GM21423 (cell line): Measurements from ENCODE around the gene OSBPL2.

Experiments used
- ATAC-seq: cut with Tn5 transposase; IDR thresholded peaks from one replicate; pipeline ENCODE4 v1.9.1; 2021; ENCODE audit warnings: mild to moderate bottlenecking, moderate library complexity; ENCODE audit not compliant: unreplicated experiment

Gene OSBPL2

DNA sequence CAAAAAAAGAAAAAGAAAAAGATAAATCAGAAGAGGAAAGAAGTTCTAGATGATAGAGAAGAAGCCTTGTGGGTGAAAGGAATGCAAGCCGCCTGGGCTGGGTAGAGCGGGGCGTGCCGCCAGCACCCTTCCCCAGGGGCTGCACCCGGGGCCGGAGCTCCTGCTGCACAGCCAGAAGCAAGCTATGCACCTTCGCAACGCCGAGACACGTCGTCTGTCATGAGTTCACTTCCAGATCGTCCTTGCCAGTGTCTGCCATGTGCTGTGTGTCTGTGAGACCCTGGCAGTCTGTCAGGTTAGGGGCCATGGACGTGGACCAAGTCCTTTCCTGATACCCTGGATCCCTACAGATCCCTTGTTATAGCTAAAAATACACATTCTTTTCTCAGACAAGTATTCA lies 38.9 kb downstream of the OSBPL2 start:
- no peak for ATAC-seq

DNA sequence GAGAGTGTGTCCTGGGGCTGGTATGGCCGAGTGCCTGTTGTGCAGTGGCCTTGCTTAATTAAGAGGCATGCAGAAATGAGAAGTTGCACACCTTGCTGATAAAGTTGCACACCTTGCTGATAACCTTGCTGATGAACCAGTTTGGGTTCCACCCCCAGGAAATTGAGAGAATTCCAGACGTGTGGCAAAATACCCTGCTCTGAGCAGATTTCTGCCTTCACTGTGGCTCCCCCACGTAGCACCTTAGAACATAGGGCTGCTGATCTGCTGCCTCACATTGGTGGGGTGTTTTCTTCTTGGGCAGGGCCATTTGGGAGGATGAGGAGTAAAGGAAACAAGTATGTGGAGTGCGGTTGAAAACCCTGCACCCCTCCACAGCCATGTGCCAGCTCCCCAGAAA lies 42.0 kb downstream of the OSBPL2 start:
- ATAC-seq: no peak

DNA sequence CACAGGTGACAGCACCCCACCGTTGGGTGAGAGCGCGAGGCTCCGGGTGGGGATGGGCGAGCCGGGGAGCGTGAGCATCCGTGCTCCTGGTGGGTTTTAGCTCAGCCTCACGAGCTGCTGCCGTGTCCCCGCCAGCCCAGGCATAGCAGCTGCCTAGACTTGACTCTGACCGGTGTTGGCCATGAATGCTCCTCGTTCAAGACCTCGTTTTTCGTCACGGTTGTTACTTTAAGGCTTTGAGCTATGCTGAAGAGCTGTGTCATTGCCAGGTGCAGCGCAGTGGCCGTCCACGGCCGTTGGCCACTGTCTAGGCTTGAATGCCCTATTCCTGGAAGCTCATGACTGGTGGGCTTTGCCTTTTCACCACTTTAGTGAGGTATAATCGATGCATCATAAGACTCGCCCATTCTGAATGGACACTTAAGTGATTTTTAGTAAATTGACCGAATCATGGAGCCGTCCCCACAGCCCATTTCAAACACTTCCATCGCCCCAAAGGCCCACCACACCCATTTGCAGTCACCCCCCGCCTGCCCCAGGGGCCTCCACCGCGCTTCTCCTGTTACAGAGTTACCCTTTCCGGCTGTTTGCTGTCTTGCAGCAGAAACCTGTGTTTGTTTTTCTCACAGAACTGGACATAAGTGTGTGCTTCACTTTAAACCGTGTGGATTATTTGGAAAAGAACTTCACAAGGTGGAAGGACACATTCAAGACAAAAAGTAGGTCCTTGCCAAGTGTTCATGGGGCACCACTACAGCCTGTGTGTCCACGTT lies 43.0 kb downstream of the OSBPL2 start:
- ATAC-seq: no peak

DNA sequence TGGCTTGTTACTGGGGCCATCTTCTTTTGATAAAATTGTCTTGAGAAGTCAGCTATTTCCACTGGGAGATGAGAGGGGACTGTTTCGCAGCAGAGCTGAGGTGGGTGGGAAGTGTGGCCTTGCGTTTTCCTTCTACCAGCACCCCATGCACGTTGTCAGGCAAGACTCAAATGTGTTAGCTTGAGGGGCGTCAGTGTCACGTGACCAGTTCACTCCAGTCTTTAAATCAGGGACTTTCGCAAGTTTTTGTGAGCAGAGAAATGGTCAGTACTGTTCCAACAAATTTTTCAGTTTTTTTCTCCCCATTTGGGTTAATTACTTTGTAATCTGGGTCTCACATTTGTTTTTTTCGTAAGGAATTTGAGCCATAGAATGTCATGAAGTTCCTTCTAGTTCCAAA lies 43.8 kb downstream of the OSBPL2 start:
- no peak for ATAC-seq

DNA sequence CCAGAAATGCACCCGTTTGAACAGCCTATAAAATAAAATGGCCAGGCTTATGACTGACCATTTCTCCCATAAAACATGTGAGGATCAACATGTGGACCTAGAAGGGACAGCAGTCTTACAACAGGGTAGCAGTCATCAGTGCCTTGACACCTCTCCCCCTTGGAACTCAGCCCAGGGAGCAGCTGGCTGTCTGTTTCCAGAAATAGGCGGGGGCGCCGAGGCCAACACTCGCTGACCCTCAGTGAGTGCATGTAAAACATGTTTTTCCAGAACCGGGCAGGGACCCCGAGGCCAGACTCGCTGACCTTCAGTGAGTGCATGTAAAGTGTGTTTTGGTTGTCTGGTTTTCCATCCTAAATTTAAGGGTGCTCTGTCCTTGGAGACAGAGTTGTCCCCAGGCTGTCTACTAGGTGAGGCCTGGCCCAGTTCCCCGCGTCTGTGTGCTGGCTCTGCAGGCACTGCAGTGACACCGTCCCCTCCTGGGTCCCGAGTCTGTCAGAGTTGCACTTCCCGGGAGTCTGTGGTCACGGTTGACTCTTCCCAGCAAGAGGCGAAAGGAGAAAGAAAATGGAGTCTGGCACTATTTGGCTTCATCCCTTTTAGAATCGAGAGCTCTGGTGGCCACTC lies 44.7 kb downstream of the OSBPL2 start:
- ATAC-seq: no peak

DNA sequence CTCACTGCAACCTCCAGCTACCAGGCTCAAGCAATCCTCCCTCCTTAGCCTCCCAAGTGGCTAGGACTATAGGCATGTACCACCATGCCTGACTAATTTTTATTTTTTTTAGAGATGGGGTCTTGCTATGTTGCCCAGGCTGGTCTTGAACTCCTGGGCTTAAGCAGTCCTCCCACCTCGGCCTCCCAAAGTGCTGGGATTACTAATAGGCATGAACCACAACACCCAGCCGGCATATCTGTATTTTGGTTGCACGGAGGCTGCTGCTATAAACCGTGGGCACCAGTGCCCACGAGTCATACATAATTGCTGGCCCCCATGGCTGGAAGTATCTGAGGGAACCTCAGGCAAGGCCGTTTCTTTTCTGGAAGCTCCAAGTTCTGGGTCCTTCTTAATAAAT lies 46.1 kb downstream of the OSBPL2 start:
- ATAC-seq: no peak

DNA sequence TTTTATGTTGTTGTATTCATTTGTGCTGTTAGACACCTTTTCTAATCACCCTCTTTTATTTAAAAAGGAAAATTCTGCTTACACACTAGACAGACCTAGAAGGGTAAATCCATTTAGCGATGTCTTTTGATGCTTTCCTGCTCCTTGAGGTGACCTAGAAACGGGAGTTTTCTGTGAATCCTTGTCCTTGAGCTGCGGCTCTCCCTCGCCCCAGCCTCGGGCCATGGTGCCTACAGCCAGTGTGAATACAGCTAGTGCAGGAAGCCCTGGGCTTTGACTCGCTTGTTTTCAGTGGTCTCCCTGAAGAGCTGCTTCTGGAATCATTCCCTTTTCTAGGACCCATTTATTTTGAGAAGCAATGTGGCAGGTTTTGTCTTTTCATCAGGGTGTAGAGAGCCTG lies 46.8 kb downstream of the OSBPL2 start:
- ATAC-seq: no peak

DNA sequence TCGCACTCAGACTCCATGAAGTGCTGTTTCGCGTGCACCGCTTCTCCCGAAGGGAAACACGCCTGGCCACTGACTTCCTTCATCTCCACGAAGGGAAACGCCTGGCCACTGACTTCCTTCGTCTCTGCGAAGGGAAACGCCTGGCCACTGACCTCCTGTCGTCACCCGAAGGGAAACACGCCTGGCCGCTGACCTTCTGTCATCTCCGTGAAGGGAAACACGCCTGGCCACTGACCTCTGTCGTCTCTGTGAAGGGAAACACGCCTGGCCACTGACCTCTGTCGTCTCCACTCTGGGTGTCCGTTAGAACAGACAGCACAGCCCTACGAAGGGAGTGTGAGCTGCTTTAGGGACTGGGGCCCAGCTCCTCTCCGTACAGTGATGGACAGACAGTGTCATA lies 47.4 kb downstream of the OSBPL2 start:
- no peak for ATAC-seq

DNA sequence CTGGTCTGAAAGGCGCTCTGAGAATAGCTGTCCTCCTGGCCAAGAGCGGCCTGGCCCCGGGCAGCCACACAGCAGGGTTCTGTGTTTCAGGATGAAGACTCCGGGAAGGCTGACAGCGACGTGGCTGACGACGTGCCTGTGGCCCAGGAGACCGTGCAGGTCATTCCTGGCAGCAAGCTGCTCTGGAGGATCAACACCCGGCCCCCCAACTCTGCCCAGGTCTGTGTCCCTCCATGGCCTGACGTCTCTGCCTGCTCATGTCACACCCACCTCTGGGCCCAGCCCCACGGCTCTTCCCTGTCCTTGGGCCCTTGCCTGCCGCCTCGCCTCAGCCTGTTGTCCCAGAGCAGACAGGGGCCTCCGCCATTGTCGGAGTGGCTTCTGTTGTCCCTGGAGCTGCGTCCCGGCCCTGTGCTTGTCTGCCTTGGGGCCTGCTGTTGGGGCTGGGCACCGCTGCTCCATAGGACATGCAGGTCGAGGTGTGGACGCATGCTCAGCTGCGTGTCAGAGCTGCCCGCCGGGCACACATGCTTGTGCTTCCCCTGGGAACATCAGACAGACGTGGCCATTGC lies 48.3 kb downstream of the OSBPL2 start:
- no peak for ATAC-seq

DNA sequence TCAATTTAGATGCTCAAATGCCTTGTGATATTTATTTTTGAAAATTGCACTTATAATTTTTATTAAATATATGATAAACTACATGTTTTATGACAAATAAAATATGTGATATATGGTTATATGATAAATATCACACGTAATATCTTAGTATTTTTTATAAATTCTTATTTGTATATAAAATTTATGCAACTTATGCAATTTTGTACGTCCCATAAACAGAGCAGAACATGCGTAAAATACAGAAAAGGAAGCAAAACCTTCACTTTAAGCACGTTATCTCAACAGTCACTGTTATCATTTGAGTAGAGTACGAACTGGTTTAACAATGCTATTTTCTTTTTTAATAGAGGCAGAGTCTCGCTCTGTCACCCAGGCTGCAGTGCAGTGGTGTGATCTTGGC lies 48.8 kb downstream of the OSBPL2 start:
- ATAC-seq: no peak

DNA sequence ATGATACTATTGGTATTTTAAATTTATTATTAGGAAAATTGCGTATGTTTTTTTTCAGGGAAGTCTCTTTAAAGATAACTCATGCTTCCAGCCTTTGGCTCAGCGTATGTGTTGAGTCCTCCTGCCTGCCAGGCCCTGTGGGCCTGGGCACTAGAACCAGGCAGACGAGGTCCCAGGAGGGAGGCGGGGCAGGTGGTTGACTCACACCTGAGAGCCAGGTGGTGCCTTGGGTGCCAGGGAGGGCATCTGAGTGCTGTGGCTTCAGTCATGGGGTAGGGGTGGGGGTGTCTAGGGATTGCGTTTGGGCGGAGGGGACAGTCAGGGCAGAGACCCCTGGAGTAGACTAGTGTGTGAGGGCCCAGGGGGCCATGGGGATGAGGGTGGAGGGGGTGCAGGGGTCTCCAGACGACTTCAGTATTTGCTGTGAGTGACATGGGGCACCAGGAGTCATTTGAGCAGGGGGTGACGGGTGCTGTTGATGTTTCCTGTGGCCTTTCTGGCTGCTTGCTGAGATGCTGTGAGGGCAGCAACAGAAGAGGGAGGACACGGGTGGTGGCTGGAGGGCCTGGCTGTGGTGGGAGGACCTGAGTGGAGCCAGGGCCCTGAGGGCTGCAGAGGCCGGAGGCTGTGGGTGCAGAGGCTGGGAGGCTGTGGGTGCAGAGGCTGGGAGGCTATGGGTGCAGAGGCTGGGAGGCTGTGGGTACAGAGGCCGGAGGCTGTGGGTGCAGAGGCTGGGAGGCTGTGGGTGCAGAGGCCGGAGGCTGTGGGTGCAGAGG lies 49.6 kb downstream of the OSBPL2 start:
- no peak for ATAC-seq

DNA sequence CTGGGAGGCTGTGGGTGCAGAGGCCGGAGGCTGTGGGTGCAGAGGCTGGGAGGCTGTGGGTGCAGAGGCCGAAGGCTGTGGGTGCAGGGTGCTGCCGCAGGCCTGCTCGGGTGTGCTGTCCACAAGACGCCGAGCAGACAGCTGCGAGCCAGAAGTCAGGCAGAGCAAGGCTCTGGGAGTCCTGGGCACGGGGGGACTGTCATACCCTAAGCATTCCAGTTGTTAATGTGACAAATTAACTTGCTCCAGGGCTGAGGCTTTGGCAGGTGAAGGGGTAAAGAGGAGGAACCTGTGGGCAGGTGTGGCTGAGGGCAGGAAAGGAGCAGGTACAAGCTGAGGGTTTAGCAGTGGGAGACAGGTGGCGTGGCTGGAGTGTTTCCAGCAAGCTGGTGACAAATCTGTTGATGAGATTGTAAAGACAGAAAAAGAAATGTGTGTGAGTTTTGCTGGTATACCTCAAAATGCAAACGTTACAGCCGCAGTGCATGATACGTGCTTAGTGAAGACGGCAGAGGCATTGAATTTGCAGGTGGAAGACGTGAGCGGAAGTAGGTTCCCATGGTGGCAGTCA lies 50.3 kb downstream of the OSBPL2 start:
- ATAC-seq: no peak

DNA sequence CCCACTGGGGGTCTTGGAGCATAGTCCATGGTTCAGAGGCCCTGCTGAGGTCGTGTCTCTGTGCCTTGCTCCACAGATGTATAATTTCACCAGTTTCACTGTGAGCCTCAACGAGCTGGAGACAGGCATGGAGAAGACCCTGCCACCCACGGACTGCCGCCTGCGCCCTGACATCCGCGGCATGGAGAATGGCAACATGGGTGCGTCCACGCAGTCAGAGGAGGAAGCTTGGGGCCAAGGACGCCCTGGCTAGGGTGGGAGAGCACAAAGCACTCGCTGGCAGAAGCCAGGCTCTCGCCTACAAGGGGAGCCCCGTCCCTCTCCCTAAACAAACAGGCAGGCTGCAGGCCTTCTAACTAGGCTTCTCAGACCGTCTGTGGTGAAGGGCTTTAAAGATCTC lies 50.8 kb downstream of the OSBPL2 start:
- no peak for ATAC-seq

DNA sequence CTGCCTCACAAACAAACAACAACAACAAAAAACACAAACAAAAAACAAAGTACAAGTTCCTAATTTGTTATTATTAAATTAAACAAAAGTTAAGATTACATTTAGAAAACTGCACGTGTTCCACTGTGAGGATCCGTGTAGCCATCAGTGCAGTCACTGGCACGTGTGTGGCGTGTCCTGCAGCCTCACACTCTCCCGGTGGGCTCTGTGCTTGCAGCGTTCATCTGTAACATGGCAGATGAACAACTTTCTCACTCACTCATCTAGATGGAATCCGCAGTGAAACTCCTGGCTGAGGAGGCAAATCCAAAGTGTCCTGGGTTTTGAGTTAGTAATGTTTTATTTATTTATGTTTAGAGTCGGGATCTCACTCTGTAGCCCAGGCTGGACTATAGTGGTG lies 51.6 kb downstream of the OSBPL2 start:
- no peak for ATAC-seq

DNA sequence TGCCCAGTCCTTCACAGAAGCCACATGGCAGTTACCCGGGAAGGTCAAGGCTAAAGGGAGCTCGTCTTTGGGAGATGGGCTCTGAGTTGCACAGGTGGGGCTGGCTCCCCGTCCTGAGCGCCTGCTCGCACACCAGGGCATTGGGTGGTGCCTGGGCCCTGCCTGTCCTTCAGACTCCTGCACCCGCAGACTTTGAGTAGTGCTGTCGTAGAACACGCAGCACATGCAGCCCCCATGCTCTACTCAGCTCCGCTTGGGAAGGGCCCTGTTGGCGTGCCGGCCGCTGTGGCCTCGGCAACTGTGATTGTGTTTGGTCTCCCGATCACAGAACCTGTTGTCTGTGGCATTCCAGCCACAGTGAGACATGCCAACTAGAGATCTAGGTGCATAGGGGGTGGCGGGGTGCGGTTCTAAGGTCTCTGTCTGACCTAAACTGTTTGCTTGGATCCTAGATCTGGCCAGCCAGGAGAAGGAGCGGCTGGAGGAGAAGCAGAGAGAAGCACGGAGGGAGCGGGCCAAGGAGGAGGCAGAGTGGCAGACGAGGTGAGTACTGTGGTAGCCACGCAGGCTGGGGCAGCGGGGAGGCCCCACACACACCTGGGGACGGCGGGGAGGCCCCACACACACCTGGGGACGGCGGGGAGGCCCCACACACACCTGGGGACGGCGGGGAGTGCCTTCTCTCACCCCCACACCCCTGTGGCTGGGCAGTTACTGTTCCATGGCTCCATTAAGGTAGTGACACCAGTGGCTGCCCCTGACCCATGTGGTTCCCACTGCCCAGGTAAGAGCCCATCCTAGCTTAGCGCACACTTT lies 53.1 kb downstream of the OSBPL2 start:
- ATAC-seq: no peak

DNA sequence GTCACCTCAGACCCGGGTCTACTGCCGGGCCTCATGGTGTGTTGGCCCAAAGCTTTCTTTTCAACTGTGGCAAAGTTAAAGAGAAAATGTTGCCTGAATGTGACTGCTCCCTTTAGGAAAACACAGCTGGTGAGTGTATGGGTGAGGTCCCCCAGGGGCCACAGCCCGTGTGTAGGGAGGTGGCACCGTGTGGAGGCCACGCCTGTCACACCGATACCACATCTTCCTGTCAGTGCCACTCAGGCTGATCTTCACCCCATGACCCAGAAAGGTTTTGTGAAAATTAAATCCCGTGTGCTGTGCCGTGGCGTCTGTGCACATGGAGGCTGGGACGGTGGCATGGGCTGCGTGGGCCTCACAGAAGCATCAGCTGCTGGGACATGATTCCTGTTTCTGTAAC lies 53.8 kb downstream of the OSBPL2 start:
- no peak for ATAC-seq

DNA sequence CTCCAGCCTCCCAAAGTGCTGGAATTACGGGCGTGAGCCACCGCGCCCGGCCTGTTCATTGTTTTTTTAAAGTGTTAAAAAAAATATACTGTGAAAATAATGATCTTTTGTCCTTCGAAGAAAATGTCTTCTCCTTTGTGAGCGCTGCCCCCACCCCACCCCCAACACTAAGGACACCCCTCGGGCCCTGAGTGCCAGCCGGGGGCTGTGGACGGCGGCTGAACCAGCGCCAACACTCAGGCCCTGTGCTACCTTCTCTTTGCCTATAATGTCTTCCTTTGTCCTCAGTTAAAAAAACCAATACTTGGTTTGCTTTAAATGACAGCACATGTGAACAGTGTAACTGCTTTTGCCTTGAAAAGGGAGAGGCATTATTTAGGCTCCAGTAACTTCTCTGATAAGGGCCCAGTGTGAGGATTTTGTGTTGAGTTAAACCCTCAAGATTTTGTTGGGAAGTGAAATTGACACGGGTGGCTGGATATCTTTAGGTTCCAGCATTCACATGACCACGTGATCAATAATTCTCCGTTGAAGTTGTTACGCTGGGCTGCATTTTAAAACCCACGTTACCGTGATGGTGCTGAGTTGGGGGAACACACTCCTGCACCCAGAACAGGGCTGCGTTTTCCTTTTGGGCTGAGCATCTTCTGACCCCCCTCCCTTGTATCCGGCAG lies 54.9 kb downstream of the OSBPL2 start:
- ATAC-seq: no peak

DNA sequence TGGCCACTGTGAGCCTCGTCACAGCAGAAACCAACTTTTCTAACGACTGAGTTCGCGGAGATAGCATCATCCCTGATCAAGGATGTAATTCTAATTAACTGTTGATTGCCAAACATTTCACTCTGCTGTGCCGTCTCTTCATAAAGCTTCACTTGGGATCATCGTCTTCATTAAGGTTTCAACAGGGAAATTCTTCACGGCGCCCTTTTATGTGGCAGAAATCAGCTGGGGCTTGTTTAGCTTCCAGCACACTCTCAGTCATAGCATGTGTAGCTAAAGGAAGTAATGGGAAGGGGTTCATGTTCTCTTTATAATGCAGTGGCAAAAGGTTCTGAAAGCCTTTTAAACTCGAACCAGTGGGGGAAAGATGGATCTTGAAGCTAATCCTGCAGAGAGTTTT lies 55.6 kb downstream of the OSBPL2 start:
- no peak for ATAC-seq

DNA sequence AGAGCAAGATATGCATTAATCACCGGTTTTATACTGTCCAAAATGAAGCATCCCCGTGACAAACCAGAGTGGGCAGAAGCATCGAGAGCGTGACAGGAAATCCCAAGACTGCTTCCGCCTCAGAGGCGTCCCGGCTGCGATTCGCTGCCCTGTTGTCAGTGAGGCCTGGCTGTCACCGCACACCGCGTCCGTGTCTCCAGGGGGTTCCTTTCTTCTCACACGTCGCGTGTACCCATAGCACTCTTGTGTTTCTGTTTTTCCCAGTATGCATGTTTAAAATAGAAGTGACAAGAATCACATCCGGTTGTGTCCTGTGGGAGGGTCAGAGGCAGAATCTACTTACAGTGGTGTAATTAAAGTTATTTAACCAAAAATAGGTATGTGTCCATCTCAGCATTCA lies 56.2 kb downstream of the OSBPL2 start:
- ATAC-seq: no peak
